Retinal pigment epithelial cell (primary cell): ENCODE data around the gene TMEM250.

Experiments used
- DNase-seq: peaks from one replicate; pipeline ENCODE4 v3.0.0-alpha.2; 2010; ENCODE audit warnings: low read depth
- H3K4me3 ChIP-seq: 2 replicates; pipeline ENCODE4 v1.5.1; 2011; ENCODE audit warnings: mild to moderate bottlenecking, low read length, control low read depth, moderate library complexity
- CTCF ChIP-seq: conservative IDR thresholded peaks from 2 replicates; pipeline ENCODE4 v1.5.1; 2011; ENCODE audit warnings: low read depth, low read length, control low read depth, inconsistent platforms

Gene TMEM250

GRCh38 chr9:136115206-136115605, 3.5 kb downstream of the TMEM250 start:
- TF ChIP-seq CTCF, result no peak
- DNase-seq, result no peak
- no peak overlapping the region for H3K4me3 ChIP-seq

GRCh38 chr9:136114610-136115009, 4.1 kb downstream of the TMEM250 start:
- TF ChIP-seq CTCF, result no peak
- DNase-seq, result no peak
- no peak overlapping the region for H3K4me3 ChIP-seq

- DNase-seq, result no peak
- TF ChIP-seq CTCF, result no peak
- H3K4me3 ChIP-seq, result no peak overlapping the region
Measured at GRCh38 chr9:136112541-136112940, 6.1 kb downstream of the TMEM250 start.

GRCh38 chr9:136111910-136112309, 6.8 kb downstream of the TMEM250 start:
- H3K4me3 ChIP-seq, result no peak overlapping the region
- no peak for DNase-seq
- TF ChIP-seq CTCF, result no peak

GRCh38 chr9:136111190-136111589, 7.5 kb downstream of the TMEM250 start:
- TF ChIP-seq CTCF, result no peak
- DNase-seq, result no peak
- H3K4me3 ChIP-seq, result no peak overlapping the region

GRCh38 chr9:136110082-136111061, 8.3 kb downstream of the TMEM250 start:
- no peak for DNase-seq
- TF ChIP-seq CTCF, result peak; percentile 36
- peak overlapping the region; percentile 7 for H3K4me3 ChIP-seq
